Hematopoietic multipotent progenitor cell treated with erythropoietin and hydrocortisone succinate and interleukin-3 and kit ligand, for 15 days (in vitro differentiated cells): ENCODE data around the gene SUN1.
"Not testable (repeated sequence)": the region's sequence is repeated elsewhere in the genome, so short reads cannot be mapped to it uniquely, and the experiment has no call there.

Experiments
- DNase-seq: peaks from one replicate; pipeline ENCODE4 v3.0.0-alpha.2; 2015; ENCODE audit warnings: low spot score

Gene SUN1

DNA sequence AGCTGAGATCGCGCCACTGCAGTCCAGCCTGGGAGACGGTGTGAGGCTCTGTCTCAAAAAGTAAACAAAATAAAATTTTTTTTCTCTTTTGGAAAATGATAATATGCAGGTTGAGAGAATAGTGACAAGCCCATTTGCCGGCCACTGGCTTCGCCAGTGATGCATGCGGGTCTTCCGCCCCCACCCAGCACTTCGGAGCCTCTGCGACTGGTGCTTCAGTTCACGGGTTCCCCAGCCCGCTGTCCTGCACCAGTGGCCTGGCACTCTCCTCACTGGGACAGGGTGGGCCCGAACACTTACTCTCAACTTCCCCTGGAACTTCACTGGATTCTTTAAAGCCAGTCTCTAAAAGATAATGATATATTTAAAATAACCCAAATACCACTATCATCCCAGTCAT lies 2.7 kb downstream of the SUN1 start:
- no peak for DNase-seq

DNA sequence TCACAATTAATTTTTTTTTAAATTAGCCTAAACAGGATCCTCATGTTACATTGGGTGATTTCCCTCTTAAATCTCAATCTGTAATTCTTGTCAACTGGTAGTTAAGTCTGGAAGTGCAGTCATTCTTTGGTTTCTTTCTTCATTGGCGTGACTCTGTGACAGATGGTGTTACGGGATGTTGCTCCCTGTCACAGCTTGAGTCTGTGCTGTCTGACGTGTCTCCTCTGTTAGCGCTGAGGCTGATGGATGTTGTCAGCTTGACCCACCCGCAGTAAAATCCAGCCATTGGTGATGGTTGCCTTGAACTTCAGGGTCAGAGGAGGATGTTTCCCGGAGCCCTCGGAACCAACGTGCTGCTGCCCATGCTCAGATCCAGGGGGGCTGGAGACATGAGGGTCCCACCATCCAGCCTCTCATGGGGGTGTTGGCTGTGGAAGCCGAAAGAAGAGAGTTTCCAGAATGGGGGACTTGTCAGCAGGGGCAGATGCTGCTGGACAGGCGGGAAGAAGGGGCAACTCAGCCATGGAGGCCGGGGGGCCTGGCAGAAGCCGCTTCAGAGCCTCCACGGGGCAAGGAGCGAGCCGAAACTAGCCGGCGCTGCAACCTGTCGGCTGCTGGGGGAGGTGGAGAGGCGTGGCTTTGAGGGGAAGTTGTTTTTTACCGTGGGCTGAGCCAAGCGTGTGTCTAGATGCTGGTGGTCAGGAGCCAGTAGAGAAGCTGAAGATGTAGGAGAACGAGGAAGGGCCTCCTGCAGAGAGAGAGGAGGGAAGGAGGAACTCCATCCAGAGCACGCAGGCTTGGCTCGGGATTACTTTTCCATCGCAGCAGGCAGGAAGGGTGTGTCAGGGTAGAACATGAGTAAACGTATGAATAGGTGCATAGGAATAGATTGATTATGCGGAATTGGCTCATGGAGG lies 3.5 kb downstream of the SUN1 start:
- no peak for DNase-seq

DNA sequence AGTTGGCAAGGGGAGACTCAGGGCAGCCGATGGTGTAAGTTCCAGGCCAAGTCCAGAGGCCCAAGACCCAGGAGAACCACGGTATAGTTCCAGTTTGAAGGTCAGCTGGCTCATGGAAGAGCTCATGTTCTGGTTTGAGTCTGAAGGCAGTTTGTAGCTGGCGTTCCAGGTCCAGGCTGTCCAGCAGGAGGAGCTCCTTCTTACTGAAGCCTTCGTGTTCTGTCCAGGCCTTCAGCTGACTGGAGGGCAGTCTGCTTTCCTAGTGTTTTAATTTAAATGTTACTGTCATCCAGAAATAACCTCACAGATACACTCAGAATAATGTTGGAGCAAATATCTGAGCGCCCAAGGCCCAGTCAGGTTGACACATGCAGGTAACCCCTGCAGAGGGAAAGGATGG lies 4.2 kb downstream of the SUN1 start:
- peak; percentile 23 for DNase-seq

DNA sequence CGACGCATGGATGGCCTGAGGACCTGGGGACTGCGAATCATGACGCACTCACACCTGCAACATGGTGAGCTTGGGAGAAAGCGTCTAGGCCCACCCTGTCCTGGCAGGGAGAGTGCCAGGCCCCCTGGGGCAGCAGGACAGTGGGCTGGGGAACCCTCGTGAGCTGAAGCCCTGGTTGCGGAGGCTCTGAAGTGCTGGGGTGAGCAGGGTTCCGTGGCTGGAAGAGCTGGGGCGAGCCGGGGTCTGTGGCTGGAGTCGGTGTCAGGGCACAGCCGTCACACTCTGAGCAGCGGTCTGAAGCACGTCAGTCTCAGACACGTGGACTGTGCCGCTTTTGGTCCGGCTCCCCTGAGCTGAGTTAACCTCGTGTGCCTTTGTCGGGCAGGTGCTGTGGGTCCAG lies 4.7 kb downstream of the SUN1 start:
- DNase-seq = no peak

DNA sequence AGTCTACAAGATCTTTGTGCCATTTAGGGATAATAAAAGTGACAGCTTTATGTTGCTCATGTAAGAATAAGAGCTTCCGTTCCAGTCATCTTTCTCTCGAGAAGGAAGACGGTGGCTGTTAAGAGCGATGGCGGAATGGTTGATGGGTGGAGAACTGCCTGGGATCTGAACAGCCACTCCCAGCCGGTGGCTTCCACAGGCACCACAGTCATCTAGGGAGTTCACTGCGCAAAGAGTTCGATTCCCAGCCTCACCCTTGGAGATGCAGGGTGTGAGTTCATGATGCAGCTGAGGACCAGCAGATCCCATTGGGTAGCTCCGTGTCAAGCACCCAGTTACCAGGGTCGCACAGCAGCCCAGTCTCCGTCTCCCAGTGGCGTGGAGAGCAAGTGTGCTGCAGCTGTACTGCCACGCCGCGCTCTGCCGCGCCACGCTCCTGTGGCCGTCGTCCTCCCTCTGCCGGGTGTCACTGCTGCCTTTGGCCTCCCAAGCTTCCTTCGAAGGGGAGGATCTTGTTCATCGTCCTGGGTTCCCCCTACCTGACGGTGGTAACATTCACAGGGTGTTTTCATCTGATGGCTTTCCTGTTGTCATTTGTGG lies 7.8 kb downstream of the SUN1 start:
- no peak for DNase-seq

DNA sequence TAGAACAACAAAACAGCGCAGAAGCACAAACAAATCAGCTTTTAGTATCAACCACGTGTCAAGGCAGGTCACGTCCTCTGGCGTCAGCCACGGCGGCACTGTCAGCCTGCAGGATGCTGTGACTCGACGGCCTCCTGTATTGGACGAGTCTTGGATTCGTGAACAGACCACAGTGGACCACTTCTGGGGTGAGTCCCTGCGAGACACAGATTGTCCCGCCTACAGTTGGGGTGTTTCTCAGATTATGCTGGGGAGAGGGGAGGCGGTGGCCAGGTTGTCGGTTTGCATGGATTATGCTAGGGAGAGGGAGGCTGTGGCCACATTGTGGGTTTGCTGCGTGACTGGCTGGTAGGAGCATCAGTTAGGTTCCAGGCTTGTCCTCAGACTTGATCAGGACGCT lies 9.7 kb downstream of the SUN1 start:
- DNase-seq = no peak

DNA sequence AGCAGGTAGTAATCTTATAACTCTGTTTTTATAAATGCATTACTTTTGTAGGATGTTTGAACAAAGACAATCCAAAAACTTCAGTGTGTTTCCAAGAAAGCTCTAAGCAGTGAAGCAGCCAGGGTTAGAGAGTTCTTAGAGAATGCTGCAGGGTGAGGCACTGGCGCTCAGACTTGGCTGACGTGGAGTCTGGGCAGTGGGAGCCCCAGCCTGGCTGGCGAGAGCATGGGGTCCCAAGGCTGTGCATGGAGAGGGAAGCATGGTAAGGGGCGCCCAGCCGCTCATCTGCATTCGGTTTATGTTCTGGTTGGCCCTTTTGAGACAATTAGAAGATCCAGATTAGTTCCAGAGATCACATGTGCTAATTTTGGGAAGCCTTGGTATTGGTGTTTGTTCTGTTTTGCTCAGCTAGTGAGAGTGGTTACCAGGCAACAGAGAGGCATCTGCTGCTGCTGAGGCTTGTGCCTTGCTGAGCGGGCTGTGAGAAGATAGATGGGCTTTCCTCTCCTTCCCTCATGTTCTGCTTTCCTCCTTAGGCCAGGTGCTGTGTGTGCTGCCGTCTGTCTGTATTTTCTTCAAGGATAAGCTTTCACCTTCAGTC lies 10.3 kb downstream of the SUN1 start:
- DNase-seq = no peak

DNA sequence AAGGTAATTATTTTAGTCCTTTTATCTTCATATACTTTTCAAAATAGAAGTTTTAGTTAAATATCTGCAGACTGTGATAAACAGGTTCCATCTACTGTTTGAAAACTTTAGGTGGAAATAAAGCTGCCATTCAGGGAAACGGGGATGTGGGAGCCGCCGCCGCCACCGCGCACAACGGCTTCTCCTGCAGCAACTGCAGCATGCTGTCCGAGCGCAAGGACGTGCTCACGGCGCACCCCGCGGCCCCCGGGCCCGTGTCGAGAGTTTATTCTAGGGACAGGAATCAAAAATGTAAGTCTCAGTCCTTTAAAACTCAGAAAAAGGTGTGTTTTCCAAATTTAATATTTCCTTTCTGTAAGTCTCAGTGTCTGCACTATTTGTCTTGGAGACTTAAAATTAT lies 11.0 kb downstream of the SUN1 start:
- no peak for DNase-seq

DNA sequence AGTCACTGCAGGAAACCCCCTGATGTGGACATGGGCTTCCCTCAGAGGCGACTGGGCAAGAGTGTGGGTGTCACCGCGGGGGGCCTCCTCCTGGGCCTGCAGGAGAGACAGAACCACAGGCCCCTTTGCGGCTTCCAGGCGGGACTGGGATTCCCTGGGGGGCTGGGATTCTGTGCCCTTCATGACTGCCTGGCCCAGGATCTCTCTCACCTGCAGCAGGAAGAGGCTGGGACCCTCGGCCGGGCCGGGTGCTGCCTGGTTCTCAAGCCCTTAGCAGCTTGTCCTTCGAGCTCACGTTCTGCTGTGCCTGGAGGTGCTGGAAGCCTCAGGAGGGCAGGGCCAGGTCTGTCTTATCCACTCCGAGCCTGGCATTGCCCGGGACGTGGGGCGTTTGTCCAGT lies 11.8 kb downstream of the SUN1 start:
- no peak for DNase-seq

DNA sequence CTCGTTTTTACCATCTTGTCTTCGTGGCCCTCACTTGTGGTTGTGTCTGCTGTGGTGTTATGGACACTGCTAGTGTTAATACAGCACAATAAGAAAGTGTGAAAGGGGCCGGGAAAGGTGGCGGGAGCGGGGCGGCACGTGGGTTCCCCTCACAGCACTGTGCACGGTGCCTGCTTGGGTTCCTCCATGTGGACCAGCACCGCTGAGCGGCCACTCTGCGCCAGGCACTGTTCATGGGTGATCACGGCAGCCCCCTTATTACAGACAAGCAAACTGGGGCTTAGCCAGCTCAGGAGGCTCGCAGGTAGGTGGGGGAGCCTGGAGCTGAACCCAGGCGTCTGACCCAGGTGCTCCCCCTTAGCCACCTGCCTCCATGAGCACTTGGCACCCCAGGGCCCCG lies 12.2 kb downstream of the SUN1 start:
- DNase-seq = no peak

DNA sequence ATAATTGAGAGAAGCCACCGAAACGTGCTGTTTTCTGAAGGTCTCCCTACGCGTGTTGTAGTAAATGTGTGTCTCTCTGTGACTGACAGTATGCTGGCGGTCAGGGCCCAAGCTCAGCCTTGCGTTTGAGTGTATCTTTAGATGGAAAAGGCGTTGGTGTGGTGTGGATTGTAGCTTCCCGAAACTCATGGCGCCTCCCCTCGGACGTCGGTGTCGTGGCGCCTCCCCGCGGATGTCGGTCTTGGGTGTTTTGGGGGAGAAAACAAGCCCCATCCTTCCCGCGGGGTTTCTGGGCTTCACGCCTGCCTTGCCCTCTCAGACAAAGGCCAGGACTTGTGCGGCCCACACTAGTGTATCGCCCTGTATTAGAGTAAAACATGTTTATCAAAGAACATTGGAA lies 12.8 kb downstream of the SUN1 start:
- no peak for DNase-seq

DNA sequence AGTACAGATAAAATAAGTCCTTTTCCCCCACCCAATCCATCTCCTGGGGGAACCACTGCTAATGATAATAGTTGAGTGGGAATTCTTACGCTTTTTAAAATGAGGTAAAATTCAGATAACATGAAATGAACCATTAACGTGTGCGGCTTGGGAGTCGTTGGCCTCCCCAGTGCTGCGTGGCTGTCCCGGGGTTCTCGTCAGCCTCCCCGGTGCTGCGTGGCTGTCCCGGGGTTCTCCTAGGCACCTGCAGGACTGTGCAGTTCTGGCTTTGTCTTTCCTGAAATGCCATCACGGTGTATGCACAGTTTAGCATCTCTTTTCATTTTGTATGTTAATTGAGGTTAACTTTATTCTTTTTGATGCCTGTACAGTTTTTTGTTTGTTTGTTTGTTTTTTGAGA lies 13.5 kb downstream of the SUN1 start:
- no peak for DNase-seq

DNA sequence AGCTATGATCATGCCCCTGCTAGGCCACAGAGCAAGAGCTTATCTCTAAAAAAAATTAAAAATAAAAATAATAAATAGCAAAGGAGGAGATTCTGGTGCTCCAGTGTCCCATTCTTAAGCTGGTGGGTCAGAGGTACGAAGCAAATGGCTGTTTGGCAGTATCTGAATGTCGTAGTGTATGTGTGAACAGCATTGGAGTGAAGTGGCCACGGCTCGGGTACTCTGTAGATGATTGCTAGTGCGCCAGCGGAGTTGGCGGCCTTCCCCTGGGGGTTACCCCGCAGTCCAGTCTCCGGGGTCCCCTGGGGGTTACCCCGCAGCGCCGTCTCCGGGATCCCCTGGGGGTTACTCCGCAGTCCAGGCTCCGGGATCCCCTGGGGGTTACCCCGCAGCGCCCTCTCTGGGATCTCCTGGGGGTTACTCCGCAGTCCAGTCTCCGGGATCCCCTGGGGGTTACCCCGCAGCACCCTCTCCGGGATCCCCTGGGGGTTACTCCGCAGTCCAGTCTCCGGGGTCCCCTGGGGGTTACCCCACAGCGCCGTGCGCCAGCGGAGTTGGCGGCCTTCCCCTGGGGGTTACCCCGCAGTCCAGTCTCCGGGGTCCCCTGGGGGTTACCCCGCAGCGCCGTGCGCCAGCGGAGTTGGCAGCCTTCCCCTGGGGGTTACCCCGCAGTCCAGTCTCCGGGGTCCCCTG lies 14.8 kb downstream of the SUN1 start:
- DNase-seq = not testable (repeated sequence)

DNA sequence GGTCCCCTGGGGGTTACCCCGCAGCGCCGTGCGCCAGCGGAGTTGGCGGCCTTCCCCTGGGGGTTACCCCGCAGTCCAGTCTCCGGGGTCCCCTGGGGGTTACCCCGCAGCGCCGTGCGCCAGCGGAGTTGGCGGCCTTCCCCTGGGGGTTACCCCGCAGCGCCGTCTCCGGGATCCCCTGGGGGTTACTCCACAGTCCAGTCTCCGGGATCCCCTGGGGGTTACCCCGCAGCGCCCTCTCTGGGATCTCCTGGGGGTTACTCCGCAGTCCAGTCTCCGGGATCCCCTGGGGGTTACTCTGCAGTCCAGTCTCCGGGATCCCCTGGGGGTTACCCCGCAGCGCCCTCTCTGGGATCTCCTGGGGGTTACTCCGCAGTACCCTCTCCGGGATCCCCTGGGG lies 15.5 kb downstream of the SUN1 start:
- not testable (repeated sequence) for DNase-seq

DNA sequence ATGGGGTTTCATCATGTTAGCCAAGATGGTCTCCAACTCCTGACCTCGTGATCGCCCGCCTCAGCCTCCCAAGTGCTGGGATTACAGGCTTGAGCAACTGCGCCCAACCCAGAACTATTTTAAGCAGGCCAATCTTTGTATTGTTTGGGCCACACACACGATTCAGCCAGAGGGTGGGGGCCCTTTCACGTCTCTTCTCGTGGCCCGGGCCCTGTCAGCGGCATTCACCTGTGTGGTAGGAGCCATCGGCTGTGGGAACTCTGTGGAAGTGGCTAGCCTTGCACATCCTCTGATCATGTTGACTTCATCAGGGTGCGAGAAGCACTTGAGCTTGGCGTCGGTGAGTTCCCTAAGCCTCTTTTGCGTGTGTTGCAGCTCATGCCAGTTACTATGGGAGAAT lies 16.9 kb downstream of the SUN1 start:
- DNase-seq = no peak

DNA sequence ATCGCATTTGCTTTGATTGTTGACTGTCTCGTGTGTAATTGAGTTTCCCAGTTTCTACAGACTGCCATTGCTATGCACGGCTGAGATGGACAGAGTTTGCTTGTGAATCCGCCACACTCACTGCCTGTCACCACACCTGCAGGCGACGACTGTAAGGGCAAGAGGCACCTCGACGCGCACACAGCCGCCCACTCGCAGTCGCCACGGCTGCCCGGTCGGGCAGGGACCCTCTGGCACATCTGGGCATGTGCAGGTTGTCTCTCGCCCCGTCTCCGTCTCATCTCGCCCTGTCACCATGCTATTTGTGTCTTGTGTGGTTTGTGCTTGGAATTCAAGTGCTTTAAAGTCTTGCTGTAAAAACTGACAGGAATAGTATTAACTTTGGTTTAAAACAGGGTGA lies 17.5 kb downstream of the SUN1 start:
- no peak for DNase-seq

DNA sequence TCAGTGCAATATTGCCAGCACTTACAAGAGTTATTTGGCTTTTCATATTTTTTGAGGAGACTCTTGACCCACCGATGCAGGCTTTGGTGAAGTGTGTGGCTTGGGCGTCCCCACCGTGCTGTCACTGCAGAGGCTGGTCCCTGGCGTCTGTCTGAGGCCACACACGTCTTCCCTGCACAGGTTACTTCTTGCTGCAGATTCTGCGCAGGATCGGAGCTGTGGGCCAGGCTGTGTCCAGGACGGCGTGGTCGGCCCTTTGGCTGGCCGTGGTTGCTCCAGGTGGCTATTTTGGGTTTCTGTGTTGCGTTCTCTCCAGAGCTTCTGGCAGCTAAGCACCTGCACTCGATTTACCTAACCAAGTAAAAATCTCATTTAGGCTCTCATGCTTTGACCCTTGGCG lies 18.9 kb downstream of the SUN1 start:
- DNase-seq = no peak

DNA sequence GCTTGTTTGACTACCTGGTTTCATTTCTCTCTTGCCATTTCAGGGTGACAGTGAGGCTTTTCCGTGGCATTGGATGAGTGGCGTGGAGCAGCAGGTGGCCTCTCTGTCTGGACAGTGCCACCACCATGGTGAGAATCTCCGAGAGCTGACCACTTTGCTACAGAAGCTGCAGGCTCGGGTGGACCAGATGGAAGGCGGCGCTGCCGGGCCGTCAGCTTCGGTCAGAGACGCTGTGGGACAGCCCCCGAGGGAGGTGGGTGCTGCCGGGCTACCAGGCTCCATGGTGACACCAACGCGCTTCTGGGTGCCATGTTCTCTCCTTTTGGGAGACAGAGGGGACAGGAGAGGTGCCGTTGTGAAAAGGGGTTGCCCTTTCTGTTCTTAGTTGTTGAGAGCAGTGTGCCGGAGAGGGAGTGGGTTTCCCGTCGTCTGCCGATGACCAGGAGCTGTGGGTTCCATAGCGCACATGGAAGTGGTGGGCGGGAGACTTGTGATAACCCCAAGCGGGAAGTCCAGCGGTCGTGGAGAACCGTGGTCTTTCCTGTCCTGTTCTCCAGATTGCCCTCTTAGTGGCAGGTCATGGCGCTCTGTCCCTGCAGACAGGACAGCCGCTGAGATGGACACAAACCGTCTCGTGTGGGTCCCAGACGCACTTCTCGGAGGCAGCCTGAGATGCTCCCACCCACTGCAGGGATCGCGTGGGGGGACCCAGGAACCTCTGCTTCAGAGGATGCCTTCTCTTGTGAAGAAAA lies 21.3 kb downstream of the SUN1 start:
- no peak for DNase-seq

DNA sequence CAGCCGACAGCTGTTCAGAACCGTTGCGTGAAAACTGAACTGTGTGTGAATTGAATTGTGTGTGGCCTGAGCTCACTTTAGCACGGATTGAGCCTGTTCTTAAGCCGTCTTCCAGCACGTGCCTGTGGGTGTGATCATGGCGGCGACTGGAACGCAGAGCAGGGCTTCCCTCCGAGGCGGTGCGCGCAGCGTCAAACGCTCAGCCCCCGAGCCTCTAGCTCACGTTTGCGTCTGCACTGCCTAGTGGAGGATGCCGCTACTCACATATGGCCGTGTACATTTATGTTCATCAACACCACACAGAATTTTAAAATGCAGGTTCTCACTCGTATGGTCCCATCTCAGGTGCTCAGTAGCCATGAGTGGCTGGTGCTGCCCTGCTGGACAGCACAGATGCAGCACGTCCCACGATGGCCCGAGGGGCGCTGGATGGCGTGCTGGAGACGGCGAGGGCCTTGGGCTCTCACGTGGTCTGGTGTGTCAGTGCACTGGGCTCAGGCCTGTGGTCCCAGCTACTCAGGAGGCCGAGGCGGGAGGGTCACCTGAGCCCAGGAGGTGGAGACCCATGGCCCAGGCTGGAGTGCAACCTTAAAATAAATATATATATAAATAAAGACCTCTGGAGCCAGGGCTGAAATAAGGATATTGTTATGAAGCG lies 22.0 kb downstream of the SUN1 start:
- no peak for DNase-seq

DNA sequence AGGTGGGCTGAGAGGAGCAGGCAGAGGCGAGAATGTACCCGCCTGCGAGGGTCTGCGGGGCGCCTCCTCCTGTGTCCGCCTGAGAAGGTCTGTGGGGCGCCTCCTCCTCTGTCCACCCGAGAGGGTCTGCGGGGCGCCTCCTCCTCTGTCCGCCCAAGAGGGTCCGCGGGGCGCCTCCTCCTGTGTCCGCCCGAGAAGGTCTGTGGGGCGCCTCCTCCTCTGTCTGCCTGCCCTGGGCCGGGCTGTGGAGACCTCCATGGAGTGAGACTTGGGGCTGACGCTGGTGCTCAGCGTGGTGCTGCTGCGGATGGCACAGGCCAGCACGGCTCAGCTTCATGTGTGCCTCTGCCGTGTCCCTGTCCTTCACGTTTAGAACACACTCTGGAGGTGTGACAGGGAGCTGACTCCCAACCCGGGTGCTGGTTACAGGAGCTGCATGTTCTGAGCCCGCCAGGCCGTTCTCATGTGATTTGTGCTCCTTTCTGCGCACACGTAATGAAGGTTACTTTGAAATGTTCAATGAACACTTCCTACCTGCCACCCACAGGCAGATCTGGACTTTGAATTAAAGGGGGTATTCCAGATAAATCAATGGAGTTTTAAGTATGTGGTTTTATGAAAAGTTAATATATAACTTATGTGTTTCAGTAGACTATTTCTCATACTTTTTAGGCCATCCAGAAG lies 23.6 kb downstream of the SUN1 start:
- DNase-seq = no peak
